ENCODE results near the gene DRAM1. TPM values are rescaled to one million over a fixed set of nuclear protein-coding genes. Genes with fewer than 3 reads are reported as not detected.
"Not testable (repeated sequence)": the region's sequence is repeated elsewhere in the genome, so short reads cannot be mapped to it uniquely, and the experiment has no call there.

DRAM1 gene, protein sequence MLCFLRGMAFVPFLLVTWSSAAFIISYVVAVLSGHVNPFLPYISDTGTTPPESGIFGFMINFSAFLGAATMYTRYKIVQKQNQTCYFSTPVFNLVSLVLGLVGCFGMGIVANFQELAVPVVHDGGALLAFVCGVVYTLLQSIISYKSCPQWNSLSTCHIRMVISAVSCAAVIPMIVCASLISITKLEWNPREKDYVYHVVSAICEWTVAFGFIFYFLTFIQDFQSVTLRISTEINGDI
- polyA plus RNA-seq (2014; cell fraction: cytosol; rRNA removed): 0.16 TPM in 1 of 2 replicates, not detected in the other
- polyA plus RNA-seq (2014; cell fraction: nucleus; rRNA removed): 0.04 and 0.52 TPM in 2 replicates

DNA sequence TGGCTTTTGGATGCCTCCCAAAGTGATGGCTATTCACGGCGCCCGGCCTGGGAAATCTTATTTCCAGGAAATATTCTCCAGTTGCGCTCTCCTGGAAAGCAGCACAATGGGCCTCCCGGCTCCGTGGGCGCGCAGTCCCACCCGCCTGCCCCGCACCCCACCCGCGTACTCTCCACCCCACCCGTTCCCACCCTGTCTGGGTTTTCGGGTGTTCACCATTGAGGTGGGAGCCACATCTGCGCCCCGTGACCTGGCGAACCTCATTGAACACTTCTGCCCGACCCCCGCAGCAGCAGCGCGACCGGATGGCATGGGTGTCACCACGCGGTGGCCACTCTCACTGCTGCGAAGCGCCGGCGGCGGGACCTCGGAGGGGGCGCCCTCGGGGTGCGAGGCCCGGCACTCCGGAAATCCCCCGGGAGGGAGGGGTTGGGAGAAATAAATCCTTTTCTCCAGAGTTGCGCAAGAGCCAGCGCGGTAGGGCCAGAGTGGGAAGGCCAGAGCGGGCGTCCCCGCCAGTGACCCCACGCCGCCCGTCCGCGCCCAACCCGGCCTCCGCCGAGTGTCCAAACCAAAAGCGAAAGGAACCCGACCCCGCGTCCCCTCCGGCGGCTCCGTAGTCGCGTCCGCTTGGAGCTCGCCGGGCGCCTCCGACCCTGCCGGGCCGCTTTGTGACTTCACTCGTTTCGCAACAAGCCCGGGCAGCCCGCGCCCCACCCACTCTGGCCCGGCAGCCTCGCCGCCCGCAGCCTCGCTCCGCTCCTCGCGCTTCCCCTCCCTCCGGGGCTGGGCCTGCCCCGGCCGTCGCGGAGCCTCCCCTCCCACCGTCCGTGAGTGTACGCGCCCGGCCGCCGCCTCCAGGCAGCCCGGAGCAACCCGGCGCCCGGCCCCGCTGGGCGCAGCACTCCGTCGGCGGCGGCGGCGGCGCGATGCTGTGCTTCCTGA, at the start of gene DRAM1:
Gene DRAM1, plus strand, starts transcription at position 720 of the 945 bp plus-strand sequence. Its CDS starts 210 bp downstream, at position 930.
- DNase-seq (ENCODE audit: low spot score): peak; percentile 26

DNA sequence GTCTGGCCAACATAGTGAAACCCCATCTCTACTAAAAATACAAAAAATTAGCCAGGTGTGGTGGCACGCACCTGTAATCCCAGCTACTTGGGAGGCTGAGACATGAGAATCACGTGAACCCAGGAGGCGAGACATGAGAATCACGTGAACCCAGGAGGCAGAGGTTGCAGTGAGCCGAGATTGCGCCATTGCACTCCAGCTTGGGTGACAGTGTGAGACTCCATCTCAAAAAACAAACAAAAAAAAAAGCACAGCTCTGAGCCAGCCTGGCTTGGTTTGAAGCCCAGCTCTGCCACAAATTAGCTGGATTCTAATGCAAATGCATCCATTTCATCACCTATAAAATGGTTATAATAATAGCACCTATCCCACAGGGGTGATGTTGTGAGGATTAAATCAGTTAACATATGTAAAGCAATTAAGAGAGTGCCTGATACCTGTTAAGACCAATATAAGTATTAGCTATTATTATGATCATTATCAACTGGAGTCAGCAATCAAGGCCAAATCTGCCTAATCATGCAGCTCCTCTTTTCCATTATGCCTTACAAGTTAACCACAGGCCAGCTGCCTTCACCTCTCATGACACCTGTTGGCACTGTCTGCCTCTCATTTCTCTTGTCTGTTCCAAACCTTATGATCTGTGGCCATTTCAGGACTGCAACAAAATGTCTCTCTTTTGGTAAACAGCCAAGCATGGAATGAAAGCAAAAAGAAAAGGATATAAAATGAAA, 48.8 kb upstream of the DRAM1 start:
- DNase-seq (ENCODE audit: low spot score): no peak

DNA sequence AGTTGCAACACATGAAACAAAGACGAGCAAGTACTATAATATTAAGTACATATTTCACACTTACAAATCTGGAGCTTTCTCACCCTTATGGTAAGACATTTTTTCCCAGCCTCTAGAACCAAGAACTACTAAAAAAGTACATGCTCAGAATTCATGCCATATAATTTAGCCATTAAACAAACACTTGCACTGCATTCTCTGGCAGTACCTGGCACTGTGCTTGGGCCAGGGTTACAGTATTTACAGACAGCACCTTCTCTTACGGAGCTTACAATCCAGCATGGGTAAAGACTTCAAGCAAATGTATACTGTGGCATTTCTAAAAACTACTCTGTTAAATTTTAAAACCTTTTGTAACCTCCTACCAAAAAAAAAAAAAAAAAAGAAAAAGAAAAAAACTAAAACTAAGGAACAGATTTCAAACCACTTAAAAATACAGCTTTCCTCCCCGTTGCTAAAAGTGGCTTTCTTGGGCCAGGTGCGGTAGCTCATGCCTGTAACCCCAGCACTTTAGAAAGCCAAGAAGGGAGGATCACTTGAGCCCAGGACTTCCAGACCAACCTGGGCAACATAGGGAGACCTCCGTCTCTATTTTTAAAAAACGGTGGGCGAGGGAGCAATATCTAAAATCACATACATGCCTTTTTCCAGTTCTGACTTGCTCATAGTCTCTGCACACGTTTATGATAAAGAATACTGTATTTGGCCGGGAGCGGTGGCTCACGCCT, 47.6 kb upstream of the DRAM1 start:
- DNase-seq (ENCODE audit: low spot score): peak; percentile 12

DNA sequence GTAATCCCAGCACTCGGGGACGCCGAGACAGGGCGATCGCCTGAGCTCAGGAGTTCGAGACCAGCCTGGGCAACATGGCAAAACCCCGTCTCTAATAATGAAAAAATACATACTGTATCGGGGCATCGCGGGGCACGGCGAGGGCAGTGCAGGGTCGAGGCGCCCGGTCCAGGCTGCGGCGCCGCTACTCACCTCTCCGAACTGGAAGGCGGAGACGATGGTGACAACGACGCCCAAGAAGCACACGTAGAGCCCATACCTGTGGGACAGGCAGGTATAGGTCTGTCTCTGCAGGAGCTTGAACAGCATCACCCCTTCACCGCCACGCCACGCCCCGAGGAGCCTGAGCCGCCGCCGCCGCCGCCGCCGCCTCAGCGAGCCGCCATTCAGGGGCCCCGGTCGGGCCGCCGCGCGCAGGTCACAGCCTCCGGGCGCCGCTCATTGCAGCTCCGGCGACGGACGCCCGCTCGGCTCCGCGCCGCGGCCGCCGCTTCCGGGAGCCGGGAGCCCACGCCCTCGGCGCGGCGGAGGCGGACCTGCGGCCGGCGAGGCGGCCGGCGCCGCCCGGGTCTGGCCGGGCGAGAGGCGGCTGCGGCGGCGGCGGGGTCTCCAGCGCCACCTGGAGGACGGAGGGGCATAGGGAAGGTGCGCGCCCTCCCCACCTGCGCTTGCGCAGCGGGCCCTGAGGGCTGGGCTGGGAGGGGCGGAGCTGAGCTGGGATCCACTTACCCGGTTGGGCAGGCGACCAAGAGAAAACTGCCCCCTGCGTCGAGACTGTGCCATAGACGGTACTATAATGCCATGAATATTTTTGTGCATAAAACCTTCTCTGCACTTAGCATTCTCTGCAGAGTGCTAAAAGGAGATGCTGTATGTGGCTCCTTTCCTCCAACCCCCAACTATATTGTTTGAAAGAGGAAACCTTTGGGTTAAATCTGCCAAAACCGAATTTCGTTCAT, 46.7 kb upstream of the DRAM1 start, which contains the start of gene GNPTAB:
Gene GNPTAB, minus strand, starts transcription at position 593 of the 959 bp plus-strand sequence. Its CDS starts 284 bp downstream, at position 309.
- DNase-seq (ENCODE audit: low spot score): peak; percentile 88

DNA sequence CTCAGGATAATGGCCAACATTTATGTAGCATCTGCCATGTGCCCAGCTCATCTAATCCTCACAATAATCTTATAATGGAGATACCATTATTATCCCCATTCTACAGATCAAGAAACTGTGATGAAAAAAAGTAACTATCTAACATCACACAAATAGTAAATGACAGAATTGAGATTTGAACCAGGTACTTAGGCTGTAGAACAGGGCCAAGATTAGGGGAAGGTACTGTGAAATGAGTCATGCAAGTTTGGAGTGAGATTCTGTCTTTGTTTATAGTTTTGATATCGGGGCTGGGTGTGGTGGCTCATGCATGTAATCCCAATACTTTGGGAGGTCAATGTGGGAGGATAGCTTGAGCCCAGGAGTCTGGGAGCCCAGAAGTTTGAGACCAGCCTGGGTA, 45.4 kb upstream of the DRAM1 start:
- DNase-seq (ENCODE audit: low spot score): no peak

DNA sequence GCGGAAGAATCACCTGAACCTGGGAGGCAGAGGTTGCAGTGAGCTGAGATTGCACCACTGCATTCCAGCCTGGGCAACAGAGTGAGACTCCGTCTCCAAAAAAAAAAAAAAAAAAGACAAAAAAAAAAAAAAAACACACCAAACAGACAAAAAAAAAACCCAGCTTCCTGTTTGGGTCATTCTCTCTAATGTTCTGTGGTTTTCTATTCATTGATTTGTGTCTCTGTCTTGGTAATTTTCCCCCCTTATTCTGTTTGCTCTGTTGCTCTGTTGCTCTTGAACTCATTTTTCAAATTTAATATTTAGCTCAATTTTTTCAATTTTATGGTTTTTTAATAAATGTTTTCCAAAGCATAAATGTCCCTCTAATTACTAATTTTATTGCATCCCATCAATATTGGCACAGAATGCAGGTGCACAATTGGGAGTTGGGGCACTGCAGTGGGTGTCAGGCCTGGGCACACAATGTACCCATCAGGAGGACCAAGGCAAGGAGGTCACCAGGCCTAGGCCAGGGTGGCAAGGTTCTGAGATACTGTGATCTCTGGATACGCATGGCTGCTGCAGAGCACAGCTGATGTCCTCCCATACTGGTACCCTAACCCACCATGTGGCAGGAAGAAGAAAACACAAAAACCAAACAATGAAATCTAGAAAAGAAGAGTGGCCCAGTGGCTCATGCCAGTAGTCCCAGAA, 38.6 kb upstream of the DRAM1 start:
- DNase-seq (ENCODE audit: low spot score): no peak

DNA sequence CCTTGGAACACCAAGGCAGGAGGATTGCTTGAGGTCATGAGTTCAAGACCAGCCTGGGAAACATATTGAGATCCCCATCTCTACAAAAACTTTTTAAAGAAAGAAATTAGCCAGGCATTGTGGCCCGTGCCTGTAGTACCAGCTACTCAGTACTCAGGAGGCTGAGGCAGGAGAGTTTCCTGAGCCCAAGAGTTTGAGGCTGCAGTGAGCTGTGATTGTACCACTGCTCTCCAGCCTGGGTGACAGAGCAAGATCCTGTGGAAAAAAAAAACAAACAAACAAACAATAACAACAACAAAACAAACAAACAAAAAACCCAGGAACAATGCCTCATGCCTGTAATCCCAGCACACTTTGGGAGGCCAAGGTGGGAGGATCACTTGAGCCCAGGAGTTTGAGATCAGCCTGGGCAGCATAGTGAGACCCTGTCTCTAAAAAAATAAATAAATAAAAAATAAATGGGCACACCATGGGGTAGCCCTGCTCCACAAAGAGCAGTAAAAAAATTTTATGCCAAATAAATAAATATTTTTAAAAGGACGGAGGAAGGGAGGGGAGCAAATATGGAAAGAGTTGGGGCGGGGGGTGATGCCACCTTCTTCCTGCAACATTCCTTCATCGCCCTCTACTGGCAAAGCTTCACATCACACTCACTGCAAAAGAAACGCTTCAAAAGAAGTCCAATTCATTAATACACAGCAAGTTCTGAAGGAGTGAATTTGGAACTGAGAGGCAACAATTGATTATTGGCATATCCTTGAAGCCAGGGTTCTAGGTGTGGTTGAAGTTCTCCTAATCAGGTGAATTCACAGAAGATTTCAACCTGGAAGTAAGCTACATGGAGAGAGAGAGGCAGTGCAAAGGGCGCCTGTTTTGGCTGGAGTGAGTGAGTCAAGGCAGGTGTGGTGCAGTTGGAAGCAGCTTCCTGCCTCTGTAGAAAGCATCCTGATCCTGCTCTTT, 37.8 kb upstream of the DRAM1 start:
- DNase-seq (ENCODE audit: low spot score): peak; percentile 56

DNA sequence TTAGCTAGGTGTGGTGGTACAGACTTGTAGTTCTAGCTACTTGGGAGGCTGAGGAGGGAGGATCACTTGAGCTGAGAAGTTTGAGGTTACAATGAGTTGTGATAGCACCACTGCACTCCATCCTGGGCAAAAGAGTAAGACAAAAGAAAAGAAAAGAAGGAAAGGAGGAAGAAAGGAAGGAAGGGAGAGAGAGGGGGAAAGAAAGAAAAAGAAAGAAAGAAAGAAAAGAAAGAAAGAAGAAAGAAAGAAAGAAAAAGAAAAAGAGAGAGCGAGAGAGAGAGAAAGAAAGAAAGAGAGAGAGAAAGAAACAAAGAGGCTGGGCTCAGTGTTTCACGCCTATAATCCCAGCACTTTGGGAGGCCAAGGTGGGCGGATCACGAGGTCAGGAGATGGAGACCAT, 36.3 kb upstream of the DRAM1 start:
- no peak for DNase-seq (ENCODE audit: low spot score)

DNA sequence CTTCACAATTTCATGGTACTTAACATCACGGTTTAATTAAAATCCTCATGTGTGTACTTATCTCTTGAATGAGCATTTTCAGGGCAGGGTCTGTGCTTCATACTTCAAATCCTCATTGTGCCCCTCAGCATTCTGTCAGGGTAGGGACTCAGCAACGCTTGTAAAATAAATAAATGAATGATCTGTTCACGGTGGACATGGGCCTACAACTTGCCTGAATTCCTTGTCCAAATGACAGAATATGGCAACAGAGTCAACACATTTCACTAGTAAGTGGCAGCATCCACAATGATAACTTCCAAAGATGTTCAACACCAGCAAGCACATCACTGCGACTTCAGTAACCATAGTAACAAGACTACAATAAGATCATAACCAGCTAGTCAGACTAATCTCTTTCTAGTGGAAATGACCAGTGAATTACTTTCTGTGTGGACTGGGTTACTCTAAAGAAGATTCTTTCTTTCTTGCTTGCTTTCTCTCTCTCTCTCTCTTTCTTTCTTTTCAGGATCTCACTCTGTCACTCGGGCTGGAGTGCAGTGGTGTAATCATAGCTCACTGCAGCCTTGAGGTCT, 32.2 kb upstream of the DRAM1 start:
- no peak for DNase-seq (ENCODE audit: low spot score)

DNA sequence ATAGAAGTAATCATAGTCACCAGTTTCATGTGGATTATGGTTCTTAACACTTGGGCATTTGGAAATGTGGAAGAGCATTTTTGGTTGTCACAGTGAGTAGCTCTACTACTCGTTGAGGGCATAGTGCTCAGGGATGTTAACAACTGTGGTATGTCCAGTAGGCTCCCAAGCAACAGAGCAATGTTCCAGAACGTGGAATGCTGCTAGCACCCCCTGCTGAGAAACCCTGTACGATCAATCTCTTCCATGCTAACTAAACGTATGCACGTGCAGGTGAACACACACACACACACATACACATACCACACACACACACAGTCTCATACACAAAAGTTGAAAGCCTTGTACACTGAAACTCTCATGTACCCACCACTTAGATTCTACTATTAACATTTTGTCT, 30.1 kb upstream of the DRAM1 start:
- no peak for DNase-seq (ENCODE audit: low spot score)

DNA sequence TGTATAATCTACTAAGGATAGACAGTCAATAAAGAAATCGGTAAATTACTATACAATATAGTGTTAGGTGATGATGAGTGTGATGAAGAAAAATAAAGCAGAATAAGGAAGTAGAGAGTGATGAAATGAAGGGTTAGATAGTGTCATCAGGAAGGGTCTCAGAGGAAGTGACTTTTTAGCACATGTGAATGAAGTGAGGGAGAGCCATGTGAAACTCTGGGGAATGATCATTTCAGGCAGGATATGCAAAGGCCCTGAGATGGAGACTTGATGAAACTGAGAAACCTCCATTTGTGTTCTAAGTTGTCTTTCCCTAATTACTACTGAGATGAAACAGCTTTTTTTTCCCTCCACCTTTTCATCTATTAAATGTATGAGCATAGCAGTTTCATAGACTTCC, 27.2 kb upstream of the DRAM1 start:
- DNase-seq (ENCODE audit: low spot score): no peak

DNA sequence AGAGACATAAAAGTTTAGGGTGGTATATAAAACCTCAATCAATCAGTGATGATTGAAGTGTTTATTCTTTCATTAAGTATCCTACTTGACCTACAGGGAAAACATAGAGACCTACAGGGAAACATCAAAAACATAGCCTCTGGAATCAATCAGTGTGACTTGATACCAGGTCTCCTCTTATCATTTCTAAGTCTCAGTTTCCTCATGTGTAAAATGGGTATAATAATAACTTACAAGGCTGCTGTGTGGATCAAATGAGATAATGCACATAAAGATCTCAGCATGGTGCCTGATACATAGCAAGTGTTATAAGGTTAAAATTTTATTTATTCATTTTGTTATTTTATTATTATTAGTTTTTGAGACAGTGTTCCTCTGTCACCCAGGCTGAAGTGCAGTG, 24.4 kb upstream of the DRAM1 start:
- no peak for DNase-seq (ENCODE audit: low spot score)

DNA sequence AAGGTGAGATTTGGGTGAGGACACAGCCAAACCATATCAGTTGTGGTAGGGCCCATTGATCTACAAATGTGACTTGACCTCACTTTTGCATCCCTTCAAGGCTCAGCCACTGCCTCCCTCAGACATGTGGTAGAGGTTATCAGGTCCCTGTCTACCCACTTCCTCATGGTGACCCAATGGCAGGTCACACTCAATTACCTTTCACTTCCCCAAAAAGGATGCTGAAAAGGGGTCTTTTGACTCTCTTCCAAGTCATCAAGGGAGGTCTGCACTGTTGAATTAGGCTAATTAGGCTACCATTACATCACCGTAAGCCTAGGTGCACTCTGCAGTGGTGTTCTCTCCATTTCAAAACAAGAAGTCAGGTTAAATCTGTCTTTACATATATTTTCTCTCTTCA, 22.6 kb upstream of the DRAM1 start:
- no peak for DNase-seq (ENCODE audit: low spot score)

DNA sequence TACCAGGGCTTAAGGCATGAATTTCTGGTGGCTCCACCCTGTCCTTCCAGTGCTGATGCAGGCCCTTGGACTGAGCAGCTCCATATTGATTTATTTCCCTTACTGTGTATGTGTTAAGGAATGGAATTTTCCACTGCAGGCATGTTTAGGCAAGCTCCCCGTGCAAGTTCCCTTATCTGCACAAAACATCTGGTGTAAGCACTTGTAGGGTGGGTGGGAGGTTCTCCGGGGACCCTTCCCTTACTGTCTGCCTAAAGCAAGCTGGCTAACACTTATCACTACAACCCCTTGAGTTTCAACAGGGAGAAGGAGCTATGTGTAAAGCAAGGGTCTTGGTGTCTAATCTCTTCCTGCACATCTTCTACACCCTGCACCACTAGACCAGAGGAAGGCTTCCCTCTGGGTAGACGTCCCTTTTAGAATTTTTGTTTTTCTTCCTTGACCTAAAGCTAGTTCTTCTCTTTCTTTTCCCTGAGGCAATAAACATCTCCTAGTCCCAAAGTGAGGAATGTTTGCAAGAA, 22.0 kb upstream of the DRAM1 start:
- peak; percentile 30 for DNase-seq (ENCODE audit: low spot score)

DNA sequence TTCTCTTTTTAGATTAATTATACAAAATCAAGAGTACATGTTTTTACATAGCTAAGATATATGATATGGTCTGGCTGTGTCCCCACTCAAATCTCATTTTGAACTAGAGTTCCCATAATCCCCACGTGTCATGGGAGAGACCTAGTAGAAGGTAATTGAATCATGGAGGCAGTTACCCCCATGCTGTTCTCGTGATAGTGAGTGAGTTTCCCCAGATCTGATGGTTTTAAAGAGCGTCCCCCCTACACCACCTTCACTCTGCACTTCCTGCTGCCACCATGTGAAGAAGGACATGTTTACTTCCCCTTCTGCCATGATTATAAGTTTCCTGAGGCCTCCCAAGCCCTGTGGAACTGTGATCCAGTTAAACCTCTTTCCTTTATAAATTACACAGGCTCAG, 21.4 kb upstream of the DRAM1 start:
- no peak for DNase-seq (ENCODE audit: low spot score)

DNA sequence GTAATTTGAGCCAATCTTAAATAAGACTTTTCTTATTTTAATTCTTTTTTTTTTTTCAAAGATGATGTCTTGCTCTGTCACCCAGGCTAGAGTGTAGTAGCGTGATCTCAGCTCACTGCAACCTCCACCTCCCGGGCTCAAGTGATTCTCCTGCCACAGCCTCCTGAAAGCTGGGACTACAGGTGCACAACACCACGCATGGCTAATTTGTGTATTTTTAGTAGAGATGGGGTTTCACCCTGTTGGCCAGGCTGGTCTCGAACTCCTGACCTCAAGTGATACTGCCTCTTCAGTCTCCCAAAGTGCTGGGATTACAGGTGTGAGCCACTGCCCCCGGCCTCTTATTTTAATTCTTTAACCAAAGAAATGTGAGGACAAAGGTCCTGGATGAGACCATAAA, 20.8 kb upstream of the DRAM1 start:
- not testable (repeated sequence) for DNase-seq (ENCODE audit: low spot score)

DNA sequence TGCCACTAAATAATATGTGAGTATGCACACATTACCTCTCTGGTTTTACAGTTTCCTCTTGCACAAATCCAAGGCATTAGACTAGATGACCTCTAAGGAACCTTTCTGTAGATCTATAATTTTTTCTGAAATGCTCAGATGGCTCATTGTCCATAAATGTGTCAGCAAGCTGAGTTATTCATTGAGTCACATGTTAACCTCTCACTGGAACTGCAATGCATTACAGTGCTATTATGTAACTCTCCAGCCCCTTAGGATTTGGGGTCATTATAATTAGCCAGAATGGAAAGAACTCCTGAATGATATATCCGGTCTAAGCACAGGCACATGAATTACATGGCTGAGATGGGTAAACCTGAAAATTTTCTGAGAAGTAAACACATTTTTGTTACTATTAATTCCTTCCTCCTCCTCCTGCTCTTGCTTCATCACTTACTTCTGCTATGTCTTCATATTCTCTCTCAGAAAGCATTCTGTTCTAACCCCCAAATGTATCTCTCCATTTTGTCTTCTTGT, 20.3 kb upstream of the DRAM1 start:
- DNase-seq (ENCODE audit: low spot score): no peak
